Muscle of leg (tissue), 11 donors: Measurements from ENCODE around the gene NUP98. TPM values are rescaled to one million over a fixed set of nuclear protein-coding genes. Genes with fewer than 3 reads are reported as not detected.

Source experiments
- DNase-seq: peaks from one replicate; pipeline ENCODE4 v3.0.0; 2013
- H3K27ac ChIP-seq: one replicate; pipeline ENCODE4 v1.5.1; 2013; ENCODE audit warnings: mild to moderate bottlenecking, low read length, control low read depth
- H3K27me3 ChIP-seq: one replicate; pipeline ENCODE4 v1.6.1; 2013; ENCODE audit warnings: low read length; ENCODE audit not compliant: control insufficient read depth, insufficient read depth
- H3K36me3 ChIP-seq: one replicate; pipeline ENCODE4 v1.6.1; 2013; ENCODE audit warnings: low read length; ENCODE audit not compliant: control insufficient read depth, insufficient read depth
- H3K4me1 ChIP-seq: one replicate; pipeline ENCODE4 v1.6.1; 2013; ENCODE audit warnings: low read length; ENCODE audit not compliant: control insufficient read depth, insufficient read depth
- H3K4me3 ChIP-seq: one replicate; pipeline ENCODE4 v1.5.1; 2013; ENCODE audit warnings: low read length, control low read depth
- H3K9me3 ChIP-seq: replicated peaks from 2 replicates; pipeline ENCODE4 v1.6.1; 2013; ENCODE audit warnings: low read depth, low read length; ENCODE audit not compliant: control insufficient read depth
- WGBS: methylation state at CpG from one replicate; pipeline ENCODE4 v1.1.5; 2013; ENCODE audit warnings: missing lambda C conversion rate; ENCODE audit not compliant: insufficient coverage; 5-methylcytosine and 5-hydroxymethylcytosine counted together
- polyA plus RNA-seq, 8 donors: library from polyadenylated mRNA; unstranded; fragments of 120-200 nt; gene quantifications; one replicate each; pipeline versions ENCODE4 v1.2.1 to v1.2.3, GENCODE V29; 2013; ENCODE audit warnings: inconsistent platforms in 1 of 8, low replicate concordance in 1 of 8; ENCODE audit not compliant: insufficient read length in 8 of 8, insufficient read depth in 1 of 8
- total RNA-seq: library from RNA; stranded (reverse); fragments of 120-200 nt; gene quantifications from one replicate; pipeline ENCODE4 v1.2.4, GENCODE V29; 2013

The NUP98 gene
- total and polyA plus RNA-seq, 9 donors: 36.9 to 44.6 (median 40.1) TPM

DNA sequence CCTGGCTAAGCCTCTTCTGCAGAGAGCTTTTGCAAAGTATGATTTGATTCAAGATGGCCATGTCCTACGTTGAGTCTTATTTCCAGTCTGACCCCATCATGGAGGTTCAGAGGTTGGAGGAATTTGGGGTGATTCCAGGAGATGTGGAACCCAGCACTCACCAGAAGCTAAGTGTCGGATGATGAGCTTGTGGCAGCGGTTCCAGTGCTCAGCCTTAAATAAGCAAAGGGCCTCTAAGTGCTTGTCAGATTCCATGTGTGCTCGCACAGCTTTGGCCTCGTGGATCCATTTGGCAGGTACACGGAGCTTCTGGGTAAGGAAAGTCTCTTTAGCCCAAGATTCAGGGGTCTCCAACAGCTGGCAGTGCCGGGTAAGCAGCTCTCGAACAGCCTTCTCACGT is 114.3 kb downstream of the NUP98 start:
- WGBS: 100% methylated on average over 5 of the region's 9 CpGs
- Histone ChIP-seq H3K36me3 (peaks cover 70% of the 10 kb centered on the region), H3K27me3 (no peaks in the 10 kb centered on the region), H3K4me1 (no peaks in the 10 kb centered on the region), H3K4me3 (no peak overlapping the region), H3K27ac (no peak overlapping the region), H3K9me3 (no peaks in the 10 kb centered on the region)
- no peak for DNase-seq

- no peaks in the 10 kb centered on the region for H3K27me3 ChIP-seq
- H3K4me1 ChIP-seq: no peaks in the 10 kb centered on the region
- no peak overlapping the region for H3K4me3 ChIP-seq
- H3K27ac ChIP-seq: no peak overlapping the region
- H3K9me3 ChIP-seq: no peaks in the 10 kb centered on the region
- no peak for DNase-seq
- WGBS: 100% methylated on average over 1 of the region's 3 CpGs
- peaks cover 75% of the 10 kb centered on the region for H3K36me3 ChIP-seq
These were observed 118.3 kb downstream of the NUP98 start for GRCh38 chr11:3679077-3679476.

DNA sequence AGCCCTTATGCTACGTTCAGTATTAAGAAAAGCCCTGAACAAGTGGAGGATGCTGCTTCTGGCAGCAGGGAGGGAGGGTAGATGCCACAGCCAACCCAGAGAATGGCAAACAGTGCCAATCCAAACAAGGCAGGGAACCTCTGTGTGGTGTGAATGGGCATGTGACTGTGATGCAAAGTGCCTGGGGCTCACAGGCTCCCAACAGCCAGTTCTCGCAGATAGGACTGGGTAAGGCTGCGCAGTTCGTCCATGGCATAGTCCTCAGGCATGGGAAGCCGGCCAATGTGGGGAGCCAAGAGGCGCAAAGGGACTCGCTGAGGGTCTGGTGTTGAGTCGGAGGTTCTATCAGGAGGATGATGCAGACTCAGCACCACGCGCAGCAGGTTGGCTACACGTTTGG is 121.4 kb downstream of the NUP98 start:
- H3K4me1 ChIP-seq: no peaks in the 10 kb centered on the region
- WGBS: 95% methylated on average over 11 of the region's 11 CpGs
- no peaks in the 10 kb centered on the region for H3K9me3 ChIP-seq
- no peak for DNase-seq
- H3K27ac ChIP-seq: no peak overlapping the region
- H3K36me3 ChIP-seq: peaks cover 75% of the 10 kb centered on the region
- H3K27me3 ChIP-seq: no peaks in the 10 kb centered on the region
- H3K4me3 ChIP-seq: no peak overlapping the region

GRCh38 chr11:3674189-3674588 is 123.2 kb downstream of the NUP98 start:
- Histone ChIP-seq H3K9me3 (no peaks in the 10 kb centered on the region), H3K4me3 (no peak overlapping the region), H3K36me3 (peaks cover 81% of the 10 kb centered on the region), H3K4me1 (no peaks in the 10 kb centered on the region), H3K27me3 (no peaks in the 10 kb centered on the region), H3K27ac (no peak overlapping the region)
- no CpG with 5 or more reads among the region's 1 CpG for WGBS
- DNase-seq: no peak

DNA sequence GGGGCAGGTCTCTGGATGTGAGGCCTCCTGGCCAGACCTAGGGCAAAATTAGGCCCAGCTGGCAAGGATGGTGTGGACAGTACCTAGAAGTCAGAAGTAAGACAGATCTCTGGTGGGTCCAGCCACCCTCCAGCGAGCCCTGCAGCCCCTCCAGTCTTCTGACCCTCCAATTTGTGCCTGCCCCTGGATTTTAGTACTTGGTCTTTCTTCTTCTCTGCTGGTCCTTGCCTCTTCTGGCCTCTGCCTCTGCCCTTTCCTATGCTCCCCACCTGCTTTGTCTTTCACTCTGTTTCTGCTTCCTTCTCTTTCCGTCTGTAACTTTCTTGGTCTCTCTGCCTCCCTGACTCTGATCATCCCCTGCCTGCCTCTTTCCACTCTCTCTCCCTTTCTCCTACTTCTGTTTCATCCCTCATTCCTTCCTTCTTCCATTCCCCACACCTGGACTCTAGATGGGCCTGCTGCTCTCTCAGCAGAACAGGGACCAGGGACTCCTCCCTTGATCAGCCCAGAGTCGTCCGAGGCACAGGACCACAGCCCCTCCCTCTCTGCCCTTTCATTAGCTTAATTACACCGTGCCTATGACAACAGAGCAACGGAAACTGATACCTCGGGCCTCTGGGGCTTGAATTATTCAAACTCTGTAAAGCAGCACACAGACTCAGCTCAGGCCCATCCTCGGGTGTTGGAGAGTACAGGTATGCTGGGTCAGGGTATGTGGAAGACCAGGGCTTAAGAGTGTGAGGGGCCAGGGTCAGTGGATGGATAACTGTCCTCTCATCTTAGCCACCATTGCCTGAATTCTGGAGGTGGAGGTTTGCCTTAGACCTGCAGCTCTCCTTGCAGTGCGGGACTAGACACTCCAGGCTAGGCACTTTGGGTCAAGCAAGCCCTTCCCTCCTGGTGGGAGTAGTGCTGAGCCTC is 125.8 kb downstream of the NUP98 start, which contains the start of gene CHRNA10:
Gene CHRNA10 (minus strand): TSS at position 51 of the 921 bp plus-strand sequence. CDS start 72 bp downstream, outside the sequence.
- H3K27ac ChIP-seq: no peak within 1 kb of the TSS
- 53% methylated on average over 4 of the region's 9 CpGs for WGBS
- no peaks in the 10 kb centered on the region for H3K4me1 ChIP-seq
- no peak within 1 kb of the TSS for H3K4me3 ChIP-seq
- DNase-seq: no peak
- H3K27me3 ChIP-seq: no peaks in the 10 kb centered on the region
- H3K9me3 ChIP-seq: no peaks in the 10 kb centered on the region
- peaks cover 81% of the 10 kb centered on the region for H3K36me3 ChIP-seq

GRCh38 chr11:3669742-3670183 is 127.6 kb downstream of the NUP98 start:
- Histone ChIP-seq H3K4me1 (no peaks in the 10 kb centered on the region), H3K36me3 (peaks cover 80% of the 10 kb centered on the region), H3K27ac (no peak overlapping the region), H3K4me3 (no peak overlapping the region), H3K9me3 (no peaks in the 10 kb centered on the region), H3K27me3 (no peaks in the 10 kb centered on the region)
- no peak for DNase-seq
- 90% methylated on average over 2 of the region's 5 CpGs for WGBS

GRCh38 chr11:3669128-3669527 is 128.2 kb downstream of the NUP98 start:
- Histone ChIP-seq H3K4me3 (no peak overlapping the region), H3K27ac (no peak overlapping the region), H3K36me3 (peaks cover 76% of the 10 kb centered on the region), H3K27me3 (no peaks in the 10 kb centered on the region), H3K9me3 (no peaks in the 10 kb centered on the region), H3K4me1 (no peaks in the 10 kb centered on the region)
- WGBS: 91% methylated on average over 6 of the region's 7 CpGs
- no peak for DNase-seq

GRCh38 chr11:3667149-3668035 is 130.0 kb downstream of the NUP98 start:
- DNase-seq: no peak
- H3K9me3 ChIP-seq: no peaks in the 10 kb centered on the region
- peaks cover 70% of the 10 kb centered on the region for H3K36me3 ChIP-seq
- H3K27me3 ChIP-seq: no peaks in the 10 kb centered on the region
- no peaks in the 10 kb centered on the region for H3K4me1 ChIP-seq
- no peak overlapping the region for H3K4me3 ChIP-seq
- WGBS: 95% methylated on average over 88 of the region's 89 CpGs
- H3K27ac ChIP-seq: no peak overlapping the region

GRCh38 chr11:3666023-3666530 is 131.3 kb downstream of the NUP98 start:
- Histone ChIP-seq H3K27me3 (no peaks in the 10 kb centered on the region), H3K4me1 (no peaks in the 10 kb centered on the region), H3K36me3 (peaks cover 57% of the 10 kb centered on the region), H3K27ac (no peak overlapping the region), H3K4me3 (no peak overlapping the region), H3K9me3 (no peaks in the 10 kb centered on the region)
- WGBS: 92% methylated on average over 13 of the region's 17 CpGs
- DNase-seq: no peak
